ENCODE results near the gene CDHR2.

- TF ChIP-seq GATA3 (IDR thresholded peaks at IDR 0.05; ENCODE audit: low read depth, low read length) (no peak), GATA2 (IDR thresholded peaks at IDR 0.05; ENCODE audit: low read depth, low read length) (no peak)
Observed at GRCh38 chr5:176517053-176517661, 32.0 kb upstream of the CDHR2 start.
